SJSA1 (cell line): Measurements from ENCODE around the gene ARHGAP11A. TPM values are rescaled to one million over a fixed set of nuclear protein-coding genes. Genes with fewer than 3 reads are reported as not detected.

Experiments used
- DNase-seq, 2 experiments: peaks; one replicate each; pipeline ENCODE4 v3.0.0-alpha.2; 2015 to 2020; ENCODE audit warnings: low spot score in 2 of 2, low read depth in 1 of 2
- H3K27ac ChIP-seq: fragments of 250-450 bp; sonication (Bioruptor Pico); 2 replicates; pipeline ENCODE4 v1.5.1; 2020; ENCODE audit warnings: mild to moderate bottlenecking, moderate library complexity
- H3K27me3 ChIP-seq: fragments of 250-450 bp; sonication (Bioruptor Pico); replicated peaks from 2 replicates; pipeline ENCODE4 v1.5.1; 2020; ENCODE audit warnings: mild to moderate bottlenecking, moderate library complexity
- H3K36me3 ChIP-seq: fragments of 250-450 bp; sonication (Bioruptor Pico); 2 replicates; pipeline ENCODE4 v1.5.1; 2020; ENCODE audit warnings: mild to moderate bottlenecking
- H3K4me1 ChIP-seq: fragments of 250-450 bp; sonication (Bioruptor Pico); replicated peaks from 2 replicates; pipeline ENCODE4 v1.6.1; 2021; ENCODE audit warnings: mild to moderate bottlenecking
- H3K4me3 ChIP-seq: fragments of 250-450 bp; sonication (Bioruptor Pico); 2 replicates; pipeline ENCODE4 v1.5.1; 2020; ENCODE audit warnings: mild to moderate bottlenecking
- H3K9me3 ChIP-seq: fragments of 250-450 bp; sonication (Bioruptor Pico); replicated peaks from 2 replicates; pipeline ENCODE4 v1.5.1; 2020; ENCODE audit warnings: mild to moderate bottlenecking
- total RNA-seq: library from RNA; depleted of rRNA; stranded (reverse); fragments of >200 nt; shearing (Covaris generic); gene quantifications from 2 replicates; pipeline ENCODE4 v1.2.3, GENCODE V29; 2014

Gene ARHGAP11A
- total RNA-seq, 1 experiment from 2014 or later: 68.8 TPM

DNA sequence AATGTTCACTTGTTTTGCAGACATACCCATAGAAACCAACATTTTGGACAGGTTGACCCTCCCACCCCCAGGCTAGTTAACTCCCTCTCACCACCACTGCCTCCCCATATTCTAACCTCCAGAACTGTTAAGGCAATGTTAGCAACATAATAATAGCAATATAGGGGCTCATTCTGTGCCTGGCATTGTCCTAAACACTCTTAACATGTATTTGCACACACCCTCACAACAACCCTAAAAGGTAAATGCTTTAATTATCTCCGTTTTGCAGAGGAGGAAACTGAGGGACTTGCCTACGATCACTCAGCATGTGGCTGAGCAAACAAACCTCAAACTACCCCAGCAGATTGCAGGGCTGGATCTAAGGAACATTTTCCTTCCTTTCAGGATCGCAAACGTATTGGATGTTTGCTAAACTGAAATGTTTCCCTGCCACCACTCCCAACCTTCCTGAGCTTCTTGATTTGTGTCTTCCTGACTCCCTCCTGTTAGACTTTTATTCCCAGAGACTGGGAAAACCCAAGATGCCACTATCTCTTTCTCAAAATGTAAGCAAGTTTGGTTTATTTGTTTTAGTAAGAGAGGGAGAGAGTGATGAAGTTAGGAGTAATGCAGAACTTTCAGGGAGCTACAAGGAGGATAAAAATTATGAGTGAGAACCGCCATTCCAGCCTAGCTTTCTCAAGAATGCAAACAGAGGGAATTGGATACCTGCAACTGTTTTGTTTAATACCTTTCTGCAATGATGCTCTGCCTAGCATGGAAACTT, 27.5 kb downstream of the ARHGAP11A start:
- H3K27ac ChIP-seq: peak overlapping the region; percentile 30
- H3K4me3 ChIP-seq: no peak overlapping the region; the same call in 1 of the 2 replicates
- H3K36me3 ChIP-seq: peaks cover 29% of the 10 kb centered on the region
- H3K9me3 ChIP-seq: no peaks in the 10 kb centered on the region
- DNase-seq: peak in 1 of 2 experiments; percentile 62
- no peaks in the 10 kb centered on the region for H3K27me3 ChIP-seq
- H3K4me1 ChIP-seq: peaks cover 24% of the 10 kb centered on the region

DNA sequence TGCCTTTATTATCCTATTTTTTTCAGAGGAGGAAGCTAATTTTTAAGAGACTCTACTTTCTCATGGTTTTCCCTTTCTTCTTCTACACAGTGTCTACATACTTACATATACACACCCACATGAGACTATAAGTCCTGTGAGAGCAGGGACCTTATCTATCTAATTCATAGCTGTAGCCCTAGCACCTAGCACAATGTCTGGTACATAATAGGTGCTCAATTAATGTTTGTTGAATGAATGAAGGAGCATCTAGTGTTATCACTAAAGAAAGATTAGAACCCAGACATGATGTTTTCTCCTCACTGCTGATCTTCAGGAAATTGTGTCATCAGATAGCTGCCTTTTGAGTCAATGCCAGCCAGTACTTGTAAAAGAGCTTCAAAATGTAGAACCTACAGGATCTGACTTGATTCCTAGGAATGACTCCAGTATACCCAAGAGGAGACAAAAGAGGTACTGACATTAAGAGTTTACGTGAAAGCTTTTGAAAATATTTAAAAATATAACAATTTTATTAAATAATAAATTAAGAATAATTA, 28.7 kb downstream of the ARHGAP11A start:
- Histone ChIP-seq H3K36me3 (peaks cover 18% of the 10 kb centered on the region), H3K4me1 (peaks cover 24% of the 10 kb centered on the region), H3K4me3 (no peak overlapping the region), H3K27me3 (no peaks in the 10 kb centered on the region), H3K27ac (no peak overlapping the region), H3K9me3 (no peaks in the 10 kb centered on the region)
- DNase-seq: no peak

DNA sequence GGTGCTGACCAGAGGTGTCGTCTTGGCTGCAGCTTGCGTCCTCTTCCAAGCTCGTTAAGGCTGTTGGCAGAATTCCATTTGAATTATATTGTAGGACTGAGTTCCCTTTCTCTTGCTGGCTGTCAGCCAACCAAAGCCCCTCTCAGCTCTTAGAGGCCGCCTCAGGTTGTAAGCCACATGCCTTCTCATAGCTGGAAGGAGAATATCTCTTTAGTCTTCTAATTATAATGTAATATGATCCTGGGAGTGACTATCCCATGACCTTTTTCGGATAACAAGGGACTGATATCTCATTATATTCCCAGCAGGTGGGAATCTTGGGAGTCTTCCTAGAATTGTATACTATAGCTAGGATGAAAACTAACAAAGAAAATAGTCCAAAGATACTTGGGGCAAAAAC, 31.0 kb downstream of the ARHGAP11A start:
- H3K9me3 ChIP-seq: no peaks in the 10 kb centered on the region
- no peak for DNase-seq
- H3K27ac ChIP-seq: no peak overlapping the region
- peaks cover 7% of the 10 kb centered on the region for H3K36me3 ChIP-seq
- no peak overlapping the region for H3K4me3 ChIP-seq
- H3K4me1 ChIP-seq: peaks cover 24% of the 10 kb centered on the region
- H3K27me3 ChIP-seq: no peaks in the 10 kb centered on the region

DNA sequence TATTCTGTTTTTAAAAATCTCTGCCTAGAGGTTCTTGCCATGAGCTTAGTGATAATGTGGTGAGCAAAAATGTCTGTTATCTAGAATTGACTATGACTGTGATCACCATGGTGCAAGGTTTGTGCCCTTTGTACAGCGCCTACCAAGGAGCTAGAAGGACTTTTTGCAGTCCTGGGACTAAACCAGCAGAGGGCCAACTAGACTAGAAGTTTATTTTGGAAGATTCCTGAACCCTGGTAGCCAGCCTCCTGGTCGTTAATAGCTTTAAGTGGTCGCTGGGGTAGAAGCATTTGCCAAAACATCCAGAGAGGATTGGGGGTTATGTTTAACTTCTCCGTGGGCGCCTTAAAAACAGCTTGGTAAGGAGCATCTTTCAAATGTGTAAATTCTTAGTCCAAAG, 34.0 kb downstream of the ARHGAP11A start:
- no peak for DNase-seq
- Histone ChIP-seq H3K9me3 (no peaks in the 10 kb centered on the region), H3K27me3 (no peaks in the 10 kb centered on the region), H3K27ac (no peak overlapping the region), H3K4me1 (no peaks in the 10 kb centered on the region), H3K36me3 (peaks cover 7% of the 10 kb centered on the region), H3K4me3 (no peak overlapping the region)

DNA sequence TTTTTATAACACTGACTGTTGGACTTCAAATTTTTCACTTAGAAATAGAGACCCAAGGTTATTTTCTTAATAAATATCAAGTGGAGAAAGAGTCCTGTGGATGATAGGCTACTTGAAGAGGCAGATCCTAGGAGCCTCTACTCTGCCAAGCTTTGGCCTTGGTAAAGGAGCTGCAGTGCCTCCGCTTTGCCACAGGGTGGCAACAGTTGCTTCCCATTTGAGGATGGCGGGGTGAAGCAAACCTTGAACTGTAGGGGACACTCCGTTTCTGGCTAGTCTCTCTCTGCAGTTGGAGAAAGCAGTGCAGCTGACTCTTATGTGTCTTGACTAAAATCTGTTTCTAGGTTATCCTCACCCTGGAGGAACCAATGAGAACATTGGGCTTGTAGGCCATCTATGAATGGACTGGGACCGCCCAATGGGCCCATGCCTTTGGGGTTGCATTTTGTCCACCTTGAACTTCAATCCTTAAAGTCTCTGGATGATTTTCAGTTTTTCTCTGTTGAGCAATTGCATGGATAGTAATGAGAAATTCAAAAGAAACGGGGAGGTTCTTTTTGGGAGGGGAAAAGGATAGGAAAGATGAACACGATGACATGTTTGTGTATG, 36.0 kb downstream of the ARHGAP11A start:
- Histone ChIP-seq H3K36me3 (peaks cover 7% of the 10 kb centered on the region), H3K27ac (no peak overlapping the region), H3K4me1 (no peaks in the 10 kb centered on the region), H3K4me3 (no peak overlapping the region), H3K27me3 (no peaks in the 10 kb centered on the region), H3K9me3 (no peaks in the 10 kb centered on the region)
- peak; percentile 58 to 66 for DNase-seq

DNA sequence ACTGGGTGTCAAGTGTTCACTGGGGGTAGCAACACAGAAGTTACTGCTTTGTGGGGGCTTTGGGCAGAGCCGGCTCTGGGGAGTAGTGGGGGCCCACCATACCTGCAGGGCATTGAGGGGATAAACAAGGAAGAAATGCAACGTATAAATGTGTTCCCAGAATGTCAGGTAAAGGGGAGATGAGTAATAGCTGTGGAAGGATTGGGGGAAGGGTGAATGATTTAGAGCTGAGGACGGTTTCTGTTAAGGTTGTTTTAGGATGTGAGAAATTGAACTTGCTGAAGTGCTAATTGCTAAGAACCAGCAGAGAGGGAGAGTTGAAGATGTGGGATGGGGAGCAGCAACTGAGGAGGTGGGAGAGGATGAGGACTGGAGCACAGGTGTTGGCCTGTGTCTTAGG, 36.9 kb downstream of the ARHGAP11A start:
- Histone ChIP-seq H3K9me3 (no peaks in the 10 kb centered on the region), H3K4me1 (no peaks in the 10 kb centered on the region), H3K27ac (no peak overlapping the region), H3K4me3 (no peak overlapping the region), H3K36me3 (peaks cover 7% of the 10 kb centered on the region), H3K27me3 (no peaks in the 10 kb centered on the region)
- DNase-seq: no peak

DNA sequence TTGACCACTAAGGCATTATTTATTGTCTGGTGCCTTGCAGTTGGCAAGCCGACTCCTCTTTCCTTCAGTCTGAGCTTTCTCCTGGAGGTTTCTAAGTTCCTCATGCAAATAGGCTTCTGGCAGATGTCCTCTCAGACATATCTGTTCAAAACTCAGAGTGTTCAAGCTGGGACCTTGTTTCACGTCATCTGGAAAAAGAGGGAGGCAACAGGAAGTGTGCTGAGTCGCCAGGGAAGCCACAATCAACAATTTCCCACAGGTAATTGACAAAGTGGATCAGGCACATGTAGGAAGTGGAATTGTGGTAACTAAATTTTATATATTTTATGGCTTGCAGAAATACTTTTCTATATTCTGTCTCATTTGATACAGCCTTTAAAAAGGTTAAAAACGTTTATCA, 40.8 kb downstream of the ARHGAP11A start:
- DNase-seq: no peak
- Histone ChIP-seq H3K27me3 (no peaks in the 10 kb centered on the region), H3K4me1 (peaks cover 10% of the 10 kb centered on the region), H3K27ac (no peak overlapping the region), H3K4me3 (no peak overlapping the region), H3K36me3 (no peaks in the 10 kb centered on the region; the same call in 1 of the 2 replicates), H3K9me3 (no peaks in the 10 kb centered on the region)

DNA sequence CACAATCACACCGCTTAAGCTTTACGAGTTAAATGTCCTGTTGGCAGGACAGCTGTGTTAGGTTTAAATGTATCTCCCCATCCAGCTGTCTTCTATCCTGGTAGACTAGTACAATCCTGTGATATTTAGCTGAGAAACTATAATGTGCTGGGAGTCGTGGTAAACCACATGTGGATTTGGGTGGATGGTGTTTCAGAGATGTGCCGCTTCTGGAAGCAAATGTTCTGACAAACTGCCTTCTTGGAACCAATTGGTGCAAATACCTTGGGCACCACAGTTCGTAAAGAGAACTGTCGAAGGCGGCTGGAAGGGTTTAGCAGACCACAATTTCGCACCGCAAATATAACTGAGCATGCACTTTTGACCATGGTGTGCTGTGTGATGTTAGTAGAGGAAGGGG, 41.2 kb downstream of the ARHGAP11A start:
- Histone ChIP-seq H3K27ac (no peak overlapping the region), H3K9me3 (no peaks in the 10 kb centered on the region), H3K36me3 (no peaks in the 10 kb centered on the region; the same call in 1 of the 2 replicates), H3K4me1 (peaks cover 10% of the 10 kb centered on the region), H3K4me3 (no peak overlapping the region), H3K27me3 (no peaks in the 10 kb centered on the region)
- no peak for DNase-seq

DNA sequence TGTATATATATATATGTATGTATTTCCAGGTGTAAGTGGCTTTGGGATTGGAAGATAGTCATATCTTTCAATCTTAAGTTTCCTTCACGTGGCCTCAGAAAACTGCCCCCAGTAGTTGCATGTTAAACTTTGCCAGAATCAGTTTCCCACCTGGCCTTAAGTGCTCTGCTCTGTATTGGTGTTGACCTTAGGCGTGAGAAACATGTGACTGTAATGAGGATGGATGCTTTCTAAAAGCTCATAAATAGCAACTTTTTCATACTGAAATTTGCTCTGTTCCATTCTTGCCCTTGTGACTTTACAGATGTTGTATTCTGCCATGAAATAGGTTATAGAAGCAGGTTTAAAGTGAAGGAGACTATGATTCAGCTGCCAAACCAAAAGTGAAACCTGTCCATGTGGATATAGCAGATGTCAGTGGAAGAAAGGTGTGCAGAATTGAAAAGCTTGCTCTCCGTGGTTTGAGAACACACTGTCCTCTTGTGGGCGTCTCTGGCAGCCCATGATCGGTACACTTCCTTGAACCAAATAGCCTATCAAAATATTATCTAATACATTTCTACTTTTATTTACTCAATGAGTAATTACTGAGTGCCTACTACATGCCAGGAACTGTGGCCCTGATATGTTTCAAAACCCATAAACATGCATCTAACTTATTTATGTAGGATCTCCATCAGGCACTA, 42.0 kb downstream of the ARHGAP11A start:
- Histone ChIP-seq H3K27ac (no peak overlapping the region), H3K36me3 (no peaks in the 10 kb centered on the region; the same call in 1 of the 2 replicates), H3K27me3 (no peaks in the 10 kb centered on the region), H3K4me1 (peaks cover 10% of the 10 kb centered on the region), H3K9me3 (no peaks in the 10 kb centered on the region), H3K4me3 (no peak overlapping the region)
- DNase-seq: no peak

DNA sequence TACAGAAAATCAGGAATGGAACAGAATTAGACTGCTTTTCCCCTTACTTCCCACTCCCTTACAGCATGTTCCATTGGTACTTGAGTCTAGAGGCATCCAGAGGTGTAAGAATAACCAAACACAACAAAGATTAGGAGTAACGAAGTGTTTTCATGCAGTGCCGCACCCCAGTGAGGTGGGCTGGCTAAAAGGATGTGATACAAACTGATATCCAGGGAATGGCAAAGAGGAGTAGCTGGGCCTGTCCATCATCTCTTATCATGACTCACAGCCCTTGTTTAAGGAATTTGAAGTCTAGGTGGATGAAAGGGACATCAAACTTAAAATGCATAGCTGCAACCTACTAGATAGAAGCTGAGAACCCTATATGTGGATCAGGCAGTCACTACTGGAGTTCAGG, 42.6 kb downstream of the ARHGAP11A start:
- no peaks in the 10 kb centered on the region; the same call in 1 of the 2 replicates for H3K36me3 ChIP-seq
- H3K27ac ChIP-seq: no peak overlapping the region
- no peak for DNase-seq
- no peaks in the 10 kb centered on the region for H3K27me3 ChIP-seq
- peaks cover 10% of the 10 kb centered on the region for H3K4me1 ChIP-seq
- no peaks in the 10 kb centered on the region for H3K9me3 ChIP-seq
- H3K4me3 ChIP-seq: no peak overlapping the region

DNA sequence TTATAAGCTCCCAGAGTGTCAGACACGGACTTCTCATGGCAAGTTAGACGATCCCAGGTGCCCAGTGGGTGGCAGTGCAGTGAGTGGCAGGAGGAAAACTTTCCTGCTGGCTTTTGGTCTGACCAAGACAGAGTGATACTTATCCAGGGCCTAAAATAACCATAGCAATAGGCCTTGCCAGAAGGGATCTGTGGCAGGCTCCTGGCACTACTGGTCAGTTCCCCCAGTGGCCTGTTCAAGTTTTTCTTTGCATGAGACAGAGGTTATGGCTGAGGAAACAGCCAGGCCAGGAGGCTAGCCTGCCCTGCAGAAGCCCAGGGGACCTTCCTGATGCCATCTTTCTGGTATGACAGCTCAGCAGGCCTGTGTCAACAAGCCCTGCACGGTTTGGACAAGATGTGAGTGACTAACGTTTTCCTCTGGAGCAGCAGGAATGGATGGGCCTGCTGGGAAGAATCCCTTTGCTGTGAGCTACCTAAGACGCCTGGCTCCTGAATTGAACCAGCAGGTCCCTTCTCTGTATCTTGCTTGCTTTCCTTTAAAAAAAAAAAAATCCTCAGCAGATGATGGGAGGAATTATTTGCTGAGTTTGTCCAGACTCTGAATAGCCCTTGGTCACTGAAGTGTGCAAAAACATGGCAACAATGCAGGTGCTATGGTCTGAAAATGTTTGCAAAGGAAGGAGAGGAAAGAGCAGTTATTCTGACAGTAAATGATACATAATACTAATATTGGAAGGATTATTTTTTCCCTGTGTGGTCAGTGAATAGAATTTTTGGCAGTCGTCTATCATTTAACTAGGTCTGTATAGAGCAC, 44.2 kb downstream of the ARHGAP11A start:
- no peak overlapping the region for H3K27ac ChIP-seq
- no peak overlapping the region for H3K4me3 ChIP-seq
- H3K36me3 ChIP-seq: no peaks in the 10 kb centered on the region; the same call in 1 of the 2 replicates
- H3K9me3 ChIP-seq: no peaks in the 10 kb centered on the region
- DNase-seq: peak; percentile 45 to 68
- H3K27me3 ChIP-seq: no peaks in the 10 kb centered on the region
- peaks cover 10% of the 10 kb centered on the region for H3K4me1 ChIP-seq

DNA sequence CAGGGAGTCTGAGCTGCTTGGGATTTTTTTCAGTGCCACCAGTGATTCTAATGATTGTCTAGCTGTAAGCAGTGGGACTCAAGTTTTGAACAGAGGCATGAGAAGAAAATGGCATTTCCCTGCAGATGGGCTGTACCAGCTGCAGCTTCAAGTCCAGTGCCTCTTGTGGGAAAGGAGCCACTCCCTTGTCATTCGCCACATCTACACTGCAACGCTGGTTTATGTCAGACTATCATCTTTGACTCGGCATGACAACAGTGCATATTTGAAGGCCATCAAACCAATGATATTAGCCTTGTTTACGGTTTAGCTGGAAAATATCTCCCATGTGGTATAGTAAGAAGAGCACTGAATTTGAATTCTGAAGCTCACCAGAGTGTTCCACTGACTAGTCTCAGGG, 48.4 kb downstream of the ARHGAP11A start:
- no peak for DNase-seq
- no peak overlapping the region for H3K27ac ChIP-seq

DNA sequence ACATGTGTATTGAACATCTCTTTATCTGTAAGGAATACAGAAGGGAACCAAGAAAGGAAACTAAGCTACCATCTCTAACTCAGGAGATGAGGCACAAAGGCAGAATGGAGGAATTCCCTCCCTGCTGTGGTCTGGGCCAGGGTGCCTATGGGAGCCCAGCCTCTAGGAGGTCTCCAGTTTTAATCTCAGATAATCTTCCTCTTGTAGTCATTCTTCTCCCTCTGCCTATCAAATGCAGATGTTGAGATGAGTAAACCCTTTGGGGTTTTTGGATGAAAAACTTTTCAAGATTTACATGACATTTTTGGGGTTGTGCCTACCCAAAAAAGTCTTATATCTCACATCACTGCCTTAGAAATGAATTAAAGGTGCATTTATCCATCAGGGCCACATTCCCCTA, 49.5 kb downstream of the ARHGAP11A start:
- H3K27me3 ChIP-seq: no peaks in the 10 kb centered on the region
- no peak overlapping the region for H3K4me3 ChIP-seq
- no peak for DNase-seq
- H3K27ac ChIP-seq: no peak overlapping the region
- H3K9me3 ChIP-seq: no peaks in the 10 kb centered on the region
- H3K36me3 ChIP-seq: no peaks in the 10 kb centered on the region
- peaks cover 11% of the 10 kb centered on the region for H3K4me1 ChIP-seq

More for the DNA sequence above, 48.4 kb downstream of the ARHGAP11A start:
- no peaks in the 10 kb centered on the region for H3K36me3 ChIP-seq
- no peaks in the 10 kb centered on the region for H3K27me3 ChIP-seq
- H3K9me3 ChIP-seq: no peaks in the 10 kb centered on the region
- H3K4me1 ChIP-seq: peaks cover 10% of the 10 kb centered on the region
- H3K4me3 ChIP-seq: no peak overlapping the region
